GM18526 (cell line): Measurements from ENCODE around the gene LRRC59.
A peak's percentile ranks its signal among the peaks of the same experiment; 100 is the strongest.

ENCODE experiments used
- POLR2A ChIP-seq: IDR thresholded peaks from 3 replicates; pipeline ENCODE4 v1.6.1; 2011; ENCODE audit not compliant: insufficient read length; ENCODE audit errors: extremely low read depth

LRRC59 gene

DNA sequence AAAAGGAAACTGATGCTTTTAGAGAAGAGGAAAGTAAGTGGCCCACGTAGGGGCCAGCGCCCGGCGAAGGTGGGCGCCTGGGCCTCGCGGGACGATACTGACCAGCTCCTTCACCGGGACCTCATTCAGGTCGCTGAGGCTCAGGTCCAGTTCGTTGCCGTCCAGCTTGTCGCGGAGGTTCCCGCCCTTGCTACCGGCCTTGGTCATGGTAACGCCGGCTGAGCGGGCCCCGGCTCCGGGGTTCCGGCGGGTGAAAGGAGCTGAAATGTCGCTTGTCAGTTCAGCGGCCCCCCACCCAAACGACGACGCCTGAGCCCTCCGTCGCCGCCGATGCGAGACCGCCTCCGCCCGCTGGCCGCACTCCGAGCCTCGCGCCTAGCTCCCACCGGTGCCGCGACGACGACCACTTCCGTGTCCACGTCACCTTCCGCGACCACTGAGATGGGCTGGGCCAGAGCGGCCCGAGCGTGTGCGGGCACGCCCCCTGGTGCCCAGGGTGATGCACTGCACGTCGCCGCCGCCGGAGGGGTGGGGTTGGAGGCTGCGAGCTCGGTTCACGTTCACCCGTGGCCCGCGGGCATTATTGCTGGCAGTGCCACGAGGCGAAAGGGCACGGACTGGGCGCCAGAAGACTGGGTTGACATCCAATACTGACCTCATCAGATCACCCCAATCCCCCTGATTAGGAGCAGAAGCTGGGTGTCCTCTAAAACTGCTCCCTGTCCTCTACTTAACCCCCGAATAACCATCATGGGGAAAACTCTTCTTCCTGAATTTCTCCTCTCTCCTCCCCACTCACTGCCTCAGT lies at the start of gene LRRC59:
TSS of gene LRRC59 (minus strand) at position 413 of the 808 bp plus-strand sequence. CDS start at position 207, 206 bp downstream.
- peak; percentile 94 for TF ChIP-seq POLR2A

DNA sequence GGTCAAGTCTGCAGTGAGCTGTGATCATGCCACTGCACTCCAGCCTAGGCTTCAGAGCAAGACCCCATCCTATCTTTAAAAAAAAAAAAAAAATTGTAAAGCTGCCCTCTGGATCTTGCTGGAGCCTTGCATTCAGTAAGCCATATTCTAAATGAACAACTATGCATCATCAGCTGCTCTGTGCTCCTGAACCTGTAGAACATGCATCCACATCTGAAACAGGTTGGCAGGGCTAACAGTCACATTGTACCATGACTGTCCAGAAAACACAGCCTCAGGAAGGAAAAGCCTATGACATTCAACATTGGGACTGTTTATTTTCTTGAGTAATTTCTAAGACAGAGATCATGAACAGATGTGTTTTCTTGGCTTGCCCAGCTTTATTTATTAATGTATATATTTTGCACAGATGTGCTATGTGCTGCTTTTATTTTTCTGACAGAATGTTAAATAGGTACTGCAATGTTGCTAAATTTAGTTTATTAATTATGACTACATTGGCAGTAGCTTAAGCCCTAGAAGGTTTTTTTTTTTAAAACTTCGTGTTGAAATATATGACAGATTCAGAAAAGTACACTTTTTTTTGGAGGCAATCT lies 48.5 kb upstream of the LRRC59 start:
- TF ChIP-seq POLR2A = no peak

DNA sequence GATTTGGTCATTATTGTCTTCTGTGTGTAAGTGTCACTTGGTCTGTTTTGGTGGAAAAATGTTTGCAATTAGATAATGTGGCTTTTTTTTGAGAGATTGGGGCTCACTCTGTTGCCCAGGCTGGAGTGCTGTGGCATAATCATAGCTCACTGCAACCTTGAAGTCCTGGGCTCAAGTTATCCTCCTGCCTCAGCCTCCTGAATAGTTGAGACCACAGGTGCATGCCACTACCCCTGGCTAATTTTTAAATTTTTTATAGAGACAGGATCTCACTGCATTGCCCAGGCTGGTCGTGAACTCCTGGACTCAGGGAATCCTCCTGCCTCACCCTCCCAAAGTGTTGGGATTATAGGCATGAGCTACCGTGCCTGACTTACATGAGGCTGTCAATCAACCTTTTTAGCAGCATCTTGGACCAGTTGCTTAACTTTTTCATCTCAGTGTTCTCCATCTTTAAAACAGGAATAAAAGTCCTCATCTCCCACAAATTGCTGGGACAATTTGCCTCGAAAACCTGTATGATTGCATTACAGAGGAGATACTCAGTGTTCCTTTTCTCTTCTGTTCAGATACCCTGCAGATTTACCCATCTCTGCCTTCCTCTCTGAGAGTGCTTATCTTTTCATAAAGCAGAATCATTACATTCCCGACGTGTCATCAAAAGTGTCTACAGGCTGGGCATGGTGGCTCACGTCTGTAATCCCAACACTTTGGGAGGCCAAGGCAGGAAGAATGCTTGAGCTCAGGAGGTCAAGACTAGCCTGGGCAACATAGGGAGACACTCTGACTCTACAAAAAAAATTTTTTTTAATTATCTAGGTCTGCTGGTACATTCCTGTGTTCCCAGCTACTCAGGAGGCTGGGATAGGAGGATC lies 47.8 kb upstream of the LRRC59 start:
- no peak for TF ChIP-seq POLR2A

DNA sequence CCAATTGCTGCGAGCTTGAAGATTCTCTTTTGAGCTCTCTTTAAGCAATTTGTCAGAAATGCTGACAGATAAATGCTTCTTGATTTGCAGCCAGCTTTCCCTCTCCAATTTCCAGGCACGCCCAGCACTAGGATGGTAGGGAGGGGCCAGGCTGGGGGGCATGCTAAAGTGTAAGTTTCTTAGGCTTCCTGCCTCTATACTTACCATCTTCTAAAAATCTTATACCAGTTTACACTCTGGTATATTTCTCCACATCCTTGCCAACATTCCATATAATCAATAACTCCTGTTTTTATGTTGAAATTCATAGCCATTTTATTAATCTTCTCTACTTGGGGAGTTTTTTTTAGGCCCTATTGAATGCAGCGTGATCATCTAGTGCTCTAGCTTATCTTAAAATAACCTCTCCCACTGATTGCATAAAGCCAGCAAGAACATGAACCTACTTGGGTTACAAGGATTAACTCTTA lies 46.2 kb upstream of the LRRC59 start:
- no peak for TF ChIP-seq POLR2A

DNA sequence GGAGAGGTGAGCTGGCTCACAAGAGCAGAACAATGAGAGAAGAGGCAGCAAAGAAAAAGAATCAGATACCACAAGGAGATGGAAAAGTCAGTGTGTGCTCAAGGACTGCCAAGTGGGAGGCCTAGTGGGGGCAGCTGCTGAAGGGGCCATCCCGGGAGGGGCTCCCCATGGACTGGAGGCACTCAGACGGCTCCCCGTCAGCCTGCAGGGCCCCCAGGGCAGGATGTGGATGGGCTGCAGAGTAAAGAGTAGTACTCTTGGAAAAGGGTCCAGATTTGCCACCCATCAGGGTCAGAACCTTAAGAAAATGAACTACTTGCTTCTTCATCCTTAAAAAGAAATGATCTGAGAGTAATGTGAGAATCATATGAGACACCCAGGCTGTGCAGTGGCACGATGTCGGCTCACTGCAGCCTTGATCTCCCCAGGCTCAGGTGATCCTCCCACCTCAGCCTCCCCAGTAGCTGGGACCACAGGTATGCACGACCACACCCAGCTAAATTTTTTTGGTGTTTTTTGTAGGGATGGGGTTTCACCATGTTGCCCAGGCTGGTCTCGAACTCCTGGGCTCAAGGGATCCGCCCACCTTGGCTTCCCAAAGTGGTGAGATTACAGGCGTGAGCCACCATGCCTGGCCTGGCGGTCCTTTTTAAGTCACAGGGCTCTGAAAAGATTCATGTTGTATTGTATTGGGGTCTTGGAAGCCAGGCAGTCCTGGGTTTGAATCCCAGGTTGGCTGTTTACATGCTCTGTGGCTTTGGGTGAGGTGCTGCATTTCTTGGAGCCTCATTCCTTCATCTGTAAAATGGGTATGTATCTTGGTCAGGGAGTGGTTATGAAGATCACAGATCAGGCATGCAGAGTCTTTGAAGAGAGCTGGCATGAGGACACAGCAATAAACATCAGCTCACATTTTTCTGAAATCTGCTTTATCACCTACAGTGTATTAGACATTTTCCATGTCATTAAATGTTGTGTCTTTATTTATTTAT lies 43.8 kb upstream of the LRRC59 start:
- TF ChIP-seq POLR2A = no peak

DNA sequence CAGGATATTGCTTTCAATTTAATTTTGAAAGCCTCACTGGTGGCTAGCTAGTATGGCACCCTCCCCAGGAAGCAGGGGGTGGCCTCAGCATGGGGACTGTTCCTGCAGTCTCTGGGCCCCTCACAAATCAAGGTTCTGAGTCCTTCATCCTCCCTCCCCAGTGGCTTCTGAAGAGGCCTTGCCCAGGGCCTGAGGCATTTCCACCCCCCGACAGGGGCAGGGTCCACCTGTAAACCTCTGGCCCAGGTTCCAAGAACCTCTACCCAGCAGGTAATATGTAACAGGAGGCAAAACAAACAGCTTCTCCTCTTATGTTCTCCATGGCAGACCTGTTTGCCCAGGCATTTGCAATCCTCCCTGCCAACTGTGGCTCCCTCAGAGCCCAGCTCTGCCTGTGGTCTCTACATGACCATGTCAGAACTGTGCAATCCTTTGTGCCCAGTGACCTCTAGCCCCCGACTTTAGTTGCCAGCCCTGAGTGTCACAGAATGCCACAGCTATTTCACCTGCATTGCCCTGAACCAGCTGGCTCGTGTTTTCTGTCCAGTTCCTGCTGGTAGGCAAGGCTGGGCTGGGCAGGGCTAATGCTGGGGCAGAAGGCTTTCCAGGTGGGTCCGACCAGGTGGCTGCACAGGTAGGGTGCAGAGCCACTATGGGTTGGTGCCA lies 43.0 kb upstream of the LRRC59 start:
- no peak for TF ChIP-seq POLR2A

DNA sequence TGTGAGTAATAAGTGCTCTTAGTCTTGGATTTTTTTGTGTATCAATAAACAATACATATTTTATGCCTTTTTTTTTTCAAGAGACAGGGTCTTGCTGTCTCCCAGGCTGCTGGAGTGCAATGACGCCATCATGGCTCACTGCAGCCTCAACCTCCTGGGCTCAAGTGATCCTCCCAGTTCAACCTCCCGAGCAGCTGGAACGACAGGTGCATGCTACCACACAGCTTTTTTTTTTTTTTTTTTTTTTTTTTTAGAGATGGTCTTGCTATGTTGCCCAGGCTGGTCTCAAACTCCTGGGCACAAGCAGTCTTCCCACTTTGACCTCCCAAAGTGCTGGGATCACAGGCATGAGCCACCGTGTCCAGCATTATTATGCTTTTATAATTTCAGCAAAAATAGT lies 41.7 kb upstream of the LRRC59 start:
- TF ChIP-seq POLR2A = no peak

DNA sequence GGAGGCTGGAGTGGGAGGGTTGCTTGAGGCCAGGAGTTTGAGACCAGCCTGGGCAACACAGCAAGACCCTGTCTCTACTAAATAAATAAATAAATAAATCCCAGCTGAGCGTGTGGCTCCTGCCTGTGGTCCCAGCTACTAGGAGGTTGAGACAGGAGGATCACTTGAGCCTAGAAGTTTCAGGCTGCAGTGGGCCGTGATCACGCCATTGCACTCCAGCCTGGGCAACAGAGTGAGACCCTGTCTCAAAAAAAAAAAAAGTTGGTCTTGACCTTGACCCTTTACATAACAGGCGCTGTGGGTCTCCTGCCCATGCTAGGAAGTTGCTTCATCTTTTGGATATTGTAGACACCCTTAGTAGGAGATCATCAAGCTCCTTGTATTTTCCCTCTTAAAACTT lies 40.1 kb upstream of the LRRC59 start:
- no peak for TF ChIP-seq POLR2A

DNA sequence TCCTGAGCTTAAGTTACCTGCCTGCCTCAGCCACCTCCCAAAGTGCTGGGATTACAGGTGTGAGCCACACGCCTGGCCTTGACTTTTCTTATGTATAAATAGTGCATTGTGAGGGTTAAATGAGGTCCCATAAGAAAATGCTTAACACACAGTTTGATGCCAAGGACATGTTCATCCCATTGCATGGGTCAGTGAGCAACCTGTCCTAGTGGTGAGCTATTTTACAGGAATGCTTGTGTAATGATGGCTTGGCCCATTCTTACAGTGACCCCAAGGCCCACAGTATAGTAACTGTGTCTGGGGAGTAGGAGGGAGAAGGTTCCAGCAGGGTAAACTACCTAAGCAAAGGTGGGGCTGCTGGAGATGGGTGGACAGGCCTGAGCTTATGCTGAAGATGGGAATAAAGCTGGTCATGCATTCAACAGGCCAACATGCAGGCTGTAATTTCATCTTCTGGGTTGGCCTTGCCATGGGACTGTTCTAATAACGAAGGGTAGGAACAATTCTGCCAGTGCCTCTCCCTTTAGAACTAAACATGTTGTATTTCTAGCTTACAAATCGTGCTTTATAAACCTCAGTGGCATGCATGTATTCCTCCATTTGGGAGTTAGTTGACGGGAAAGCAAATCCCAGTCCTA lies 34.9 kb upstream of the LRRC59 start:
- no peak for TF ChIP-seq POLR2A

DNA sequence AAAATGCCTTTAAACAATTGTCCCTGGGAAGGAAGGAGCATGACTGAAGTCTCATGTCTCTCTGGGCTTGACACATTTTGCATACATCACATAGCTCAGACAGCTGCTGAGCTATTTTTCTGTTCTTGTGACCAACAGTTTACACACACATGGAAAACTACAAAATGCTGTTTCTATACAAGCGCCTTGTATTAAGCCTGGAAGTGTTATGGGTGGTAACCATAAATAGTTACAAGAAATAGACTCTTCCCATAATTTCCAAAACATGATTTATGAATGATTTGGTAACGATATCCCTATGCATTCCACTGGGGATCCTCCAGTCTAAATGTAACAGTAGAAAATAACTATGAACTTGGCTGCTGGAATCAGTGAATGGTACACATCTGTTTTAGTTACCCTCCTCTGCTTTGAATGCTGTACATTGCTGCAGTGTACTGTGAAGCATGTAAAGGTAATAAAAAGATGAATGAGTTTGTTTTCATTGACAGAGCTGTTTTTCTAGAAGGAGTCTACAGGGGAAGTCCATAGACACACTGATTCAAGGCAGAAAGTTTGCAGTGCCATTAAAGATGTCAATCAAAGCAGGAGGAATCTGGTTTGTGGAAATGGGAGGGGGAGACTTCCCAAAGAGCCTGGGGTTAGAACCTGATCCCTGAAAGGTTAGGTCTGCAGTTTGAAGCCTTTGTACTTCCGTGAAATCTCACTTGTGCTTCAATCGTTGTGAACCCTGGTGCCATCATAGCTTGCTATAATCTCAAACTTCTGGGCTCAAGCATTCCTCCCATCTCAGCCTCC lies 33.7 kb upstream of the LRRC59 start:
- no peak for TF ChIP-seq POLR2A

DNA sequence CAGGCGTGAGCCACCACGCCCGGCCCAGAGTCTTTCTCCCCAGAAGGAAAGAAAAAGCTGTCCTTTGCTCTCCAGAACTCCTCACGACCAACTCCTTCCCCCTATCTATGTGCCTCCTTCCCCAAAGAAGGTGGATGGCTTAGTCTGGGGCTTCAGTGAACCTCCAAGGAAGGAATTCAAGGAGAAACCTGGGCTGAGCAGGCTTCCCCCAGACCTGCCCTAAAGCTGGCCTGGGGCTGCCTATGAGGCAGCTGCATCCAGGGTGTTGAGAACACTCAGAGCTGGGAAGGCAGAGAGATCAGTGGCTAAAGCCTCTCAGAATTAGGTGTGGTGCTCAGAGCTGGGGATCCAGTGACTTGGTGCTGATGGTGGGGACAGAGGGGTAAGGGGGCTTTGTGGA lies 32.5 kb upstream of the LRRC59 start:
- no peak for TF ChIP-seq POLR2A

DNA sequence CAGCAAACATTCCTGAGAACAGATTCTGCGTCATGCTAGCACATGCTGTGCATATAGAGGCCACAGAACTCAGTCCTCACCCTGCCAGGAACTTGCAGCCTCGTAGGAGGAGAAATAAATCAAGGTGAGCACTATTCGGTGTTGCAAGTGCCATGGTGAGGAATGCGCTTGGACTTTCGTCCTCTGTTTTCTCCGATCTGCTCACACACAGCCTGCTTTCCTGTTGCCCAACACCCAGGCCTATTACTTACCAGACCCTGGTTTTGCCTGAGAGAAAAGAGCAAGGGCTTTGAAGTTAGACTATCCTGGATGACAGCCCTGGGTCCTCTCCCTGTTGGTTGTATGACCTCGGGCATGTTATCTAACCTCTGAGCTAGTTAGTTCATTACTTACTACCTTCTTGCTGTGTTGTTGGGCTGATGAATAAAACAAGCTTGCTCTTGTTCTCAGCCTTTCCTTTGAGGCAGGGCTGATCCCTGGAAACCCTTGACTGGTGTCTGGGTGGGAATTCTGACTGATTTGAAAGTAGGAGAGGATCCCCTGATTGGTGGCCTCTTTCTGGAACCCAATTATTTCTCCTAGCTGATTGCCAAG lies 31.6 kb upstream of the LRRC59 start:
- no peak for TF ChIP-seq POLR2A
